Astrocyte of the spinal cord (primary cell): ENCODE measurements around the gene STRAP.
"Not testable (repeated sequence)": the region's sequence is repeated elsewhere in the genome, so short reads cannot be mapped to it uniquely, and the experiment has no call there.

Source experiments
- DNase-seq: peaks from one replicate; pipeline ENCODE4 v3.0.0; 2011; ENCODE audit warnings: low read depth, low spot score
- H3K4me3 ChIP-seq: 2 replicates; pipeline ENCODE4 v1.5.1; 2011; ENCODE audit warnings: low read depth, mild to moderate bottlenecking, low read length, moderate library complexity
- in situ Hi-C: cut with HindIII; loops from 2 replicates; pipeline ENCODE4 v1.10.0; 2017; ENCODE audit warnings: low sequenced_read_pairs
- TF ChIP-seq, protein P1 (sequence below): IDR thresholded peaks from 2 replicates; pipeline ENCODE4 v1.5.1; 2012; ENCODE audit warnings: low read depth, mild to moderate bottlenecking, low read length, inconsistent platforms

STRAP gene

DNA sequence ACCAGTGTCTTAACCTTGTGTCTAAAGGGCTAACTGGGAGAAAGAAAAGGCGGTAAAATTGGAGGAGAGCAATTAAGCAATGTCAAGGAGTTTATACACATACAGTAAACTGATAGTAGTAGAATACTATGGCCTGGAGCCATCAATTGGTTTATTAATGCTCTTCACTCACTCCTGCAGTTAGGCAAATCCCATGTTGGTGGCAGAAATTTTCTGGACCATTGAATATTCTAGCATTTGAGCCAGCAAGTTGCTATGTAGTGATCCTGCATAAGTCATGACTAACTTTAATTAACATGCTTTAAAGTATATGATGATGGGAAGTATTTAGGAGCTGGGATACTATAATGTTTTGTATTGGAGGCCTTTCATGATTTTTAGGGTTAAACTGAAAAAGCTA is 14.7 kb downstream of the STRAP start:
- in situ Hi-C loops = no loop called here
- TF ChIP-seq, protein P1, sequence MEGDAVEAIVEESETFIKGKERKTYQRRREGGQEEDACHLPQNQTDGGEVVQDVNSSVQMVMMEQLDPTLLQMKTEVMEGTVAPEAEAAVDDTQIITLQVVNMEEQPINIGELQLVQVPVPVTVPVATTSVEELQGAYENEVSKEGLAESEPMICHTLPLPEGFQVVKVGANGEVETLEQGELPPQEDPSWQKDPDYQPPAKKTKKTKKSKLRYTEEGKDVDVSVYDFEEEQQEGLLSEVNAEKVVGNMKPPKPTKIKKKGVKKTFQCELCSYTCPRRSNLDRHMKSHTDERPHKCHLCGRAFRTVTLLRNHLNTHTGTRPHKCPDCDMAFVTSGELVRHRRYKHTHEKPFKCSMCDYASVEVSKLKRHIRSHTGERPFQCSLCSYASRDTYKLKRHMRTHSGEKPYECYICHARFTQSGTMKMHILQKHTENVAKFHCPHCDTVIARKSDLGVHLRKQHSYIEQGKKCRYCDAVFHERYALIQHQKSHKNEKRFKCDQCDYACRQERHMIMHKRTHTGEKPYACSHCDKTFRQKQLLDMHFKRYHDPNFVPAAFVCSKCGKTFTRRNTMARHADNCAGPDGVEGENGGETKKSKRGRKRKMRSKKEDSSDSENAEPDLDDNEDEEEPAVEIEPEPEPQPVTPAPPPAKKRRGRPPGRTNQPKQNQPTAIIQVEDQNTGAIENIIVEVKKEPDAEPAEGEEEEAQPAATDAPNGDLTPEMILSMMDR = no peak
- DNase-seq = no peak
- no peak overlapping the region for H3K4me3 ChIP-seq

DNA sequence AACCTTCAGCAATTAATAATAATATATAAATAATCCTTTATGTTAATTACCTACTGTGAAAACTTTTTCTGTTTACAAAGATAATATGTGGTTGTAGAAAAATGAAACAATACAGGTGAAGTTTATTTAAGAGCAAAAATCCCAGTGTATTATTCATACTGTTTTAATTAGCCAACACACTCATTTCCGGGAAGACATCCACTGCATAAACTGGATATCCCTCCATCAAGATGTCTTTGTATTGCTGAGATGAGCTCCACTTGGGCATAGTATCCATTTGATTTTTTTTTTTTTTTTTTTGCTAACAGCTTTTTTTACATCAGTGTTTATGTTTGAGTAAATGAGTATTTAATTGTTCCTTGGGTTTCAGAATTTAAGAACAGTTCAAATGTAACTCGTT is 15.2 kb downstream of the STRAP start:
- no peak overlapping the region for H3K4me3 ChIP-seq
- in situ Hi-C loops = no loop called here
- TF ChIP-seq, protein P1 = no peak
- DNase-seq = no peak

DNA sequence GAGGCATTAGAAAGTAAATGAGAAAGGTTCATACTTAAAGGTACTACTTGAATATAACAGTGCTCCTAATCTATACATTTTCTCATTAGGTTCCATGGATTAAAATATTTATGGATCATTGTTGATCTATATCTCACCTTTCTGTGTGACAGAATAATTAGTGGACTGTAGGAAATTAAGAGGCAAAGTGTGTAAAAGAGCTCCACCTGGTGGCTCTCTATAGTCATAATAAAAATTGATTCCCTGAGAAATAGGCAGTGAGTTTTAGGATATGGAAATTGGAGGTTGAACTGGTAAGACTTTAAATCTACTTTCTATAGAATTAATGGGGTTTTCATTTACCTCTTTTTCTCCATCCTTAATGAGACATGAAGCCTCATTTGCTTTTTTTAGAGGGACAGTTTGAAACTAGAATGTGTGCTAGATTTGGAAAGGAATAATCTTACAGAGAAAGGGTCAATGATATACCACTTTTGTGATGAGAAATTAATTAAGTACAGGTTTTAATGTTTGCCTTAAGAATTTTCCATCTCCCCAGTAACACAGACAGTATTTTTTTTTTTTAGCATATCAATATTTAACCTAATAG is 17.2 kb downstream of the STRAP start:
- in situ Hi-C loops = no loop called here
- TF ChIP-seq, protein P1 = peak; percentile 61
- H3K4me3 ChIP-seq = no peak overlapping the region
- no peak for DNase-seq

DNA sequence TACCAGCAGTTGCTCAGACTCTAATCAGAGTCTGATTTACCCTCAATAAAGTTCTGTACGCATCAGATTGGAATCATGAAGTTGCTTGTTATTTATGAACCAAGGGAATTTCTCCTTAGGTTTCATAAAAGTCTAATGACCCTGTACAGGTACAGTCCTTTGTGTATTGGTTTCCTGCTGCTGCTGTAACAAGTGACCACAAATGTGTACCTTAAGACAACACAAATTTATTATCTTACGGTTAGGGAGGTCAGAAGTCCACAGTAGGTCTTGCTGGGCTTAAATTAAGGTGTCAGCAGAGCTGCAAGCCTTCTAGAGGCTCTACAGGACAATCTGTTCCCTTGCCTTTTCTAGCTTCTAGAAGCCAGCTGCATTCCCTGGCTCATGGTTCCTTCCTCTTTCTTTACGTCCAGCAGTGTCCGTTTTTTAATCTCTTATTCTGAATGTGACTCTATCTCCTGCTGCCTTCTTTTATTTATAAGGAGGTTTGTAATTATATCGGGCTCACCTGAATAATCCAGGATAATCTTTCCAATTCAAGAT is 22.3 kb downstream of the STRAP start:
- H3K4me3 ChIP-seq = no peak overlapping the region
- in situ Hi-C loops = no loop called here
- DNase-seq = no peak
- TF ChIP-seq, protein P1 = no peak

DNA sequence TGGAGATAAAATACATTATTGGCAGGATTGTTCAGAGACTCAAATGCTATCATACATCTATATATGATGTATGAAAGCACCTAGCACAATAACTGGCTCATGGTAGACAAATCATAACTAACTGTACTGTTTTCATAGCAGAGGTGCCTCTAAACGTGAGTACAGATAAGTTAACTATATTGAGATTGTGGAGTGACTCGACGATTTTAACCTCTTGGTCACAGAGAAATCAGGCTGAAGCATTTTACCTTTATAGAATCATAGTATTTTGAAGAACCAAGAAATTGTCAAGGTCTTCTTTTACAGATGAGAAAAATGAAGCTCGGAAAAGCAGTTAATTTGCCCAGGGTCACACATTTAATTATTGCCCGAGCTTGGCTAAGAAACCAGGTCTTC is 28.3 kb downstream of the STRAP start:
- TF ChIP-seq, protein P1 = no peak
- no peak overlapping the region for H3K4me3 ChIP-seq
- in situ Hi-C loops = no loop called here
- no peak for DNase-seq

DNA sequence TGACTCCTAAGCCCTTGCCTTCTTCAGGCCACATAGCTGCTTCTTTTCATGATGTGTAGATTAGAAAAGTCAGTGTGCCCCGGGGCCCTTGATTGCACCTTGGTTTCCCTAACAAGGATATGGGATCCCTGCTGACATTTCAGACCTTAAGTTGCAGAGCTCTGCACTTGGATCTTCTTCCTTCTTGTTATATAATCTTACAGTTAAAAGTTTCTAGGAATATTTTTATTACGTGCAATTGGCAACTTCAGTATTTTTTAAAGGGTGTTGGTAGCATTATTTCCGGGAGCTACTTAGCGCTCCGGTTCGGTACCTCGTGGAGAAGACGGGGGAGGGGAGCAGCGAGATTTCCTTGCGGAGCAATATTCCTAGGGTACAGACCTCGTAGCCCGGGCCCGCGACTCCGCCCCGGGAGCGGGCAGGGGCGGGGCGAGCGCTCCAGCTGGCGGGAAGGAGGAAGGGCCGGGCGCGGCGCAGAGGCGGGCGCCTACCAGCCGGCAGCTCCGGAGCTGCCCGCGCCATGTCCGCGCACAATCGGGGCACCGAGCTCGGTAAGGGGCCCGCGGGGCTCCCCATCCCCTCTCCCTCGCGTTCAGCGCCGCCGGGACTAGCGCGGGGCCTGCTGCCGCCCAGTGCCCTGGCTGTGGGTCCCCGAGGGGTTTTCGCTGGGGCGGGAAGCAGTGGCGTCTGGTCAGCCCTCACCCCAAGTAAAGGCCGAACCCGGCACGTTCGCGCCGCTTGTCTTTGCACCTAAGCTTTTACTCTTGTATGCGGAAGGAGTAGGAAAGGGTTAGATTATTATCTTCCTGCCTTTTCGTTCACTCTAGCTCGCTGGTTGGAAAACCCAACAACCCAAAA is 28.9 kb downstream of the STRAP start, which contains the start of gene DERA:
Gene DERA, plus strand, starts transcription at position 469 of the 858 bp plus-strand sequence. Its CDS starts 52 bp downstream, at position 521.
- TF ChIP-seq, protein P1 = no peak
- H3K4me3 ChIP-seq = peak within 1 kb of the TSS; percentile 72
- DNase-seq = peak; percentile 78
- in situ Hi-C loops = no loop called here

DNA sequence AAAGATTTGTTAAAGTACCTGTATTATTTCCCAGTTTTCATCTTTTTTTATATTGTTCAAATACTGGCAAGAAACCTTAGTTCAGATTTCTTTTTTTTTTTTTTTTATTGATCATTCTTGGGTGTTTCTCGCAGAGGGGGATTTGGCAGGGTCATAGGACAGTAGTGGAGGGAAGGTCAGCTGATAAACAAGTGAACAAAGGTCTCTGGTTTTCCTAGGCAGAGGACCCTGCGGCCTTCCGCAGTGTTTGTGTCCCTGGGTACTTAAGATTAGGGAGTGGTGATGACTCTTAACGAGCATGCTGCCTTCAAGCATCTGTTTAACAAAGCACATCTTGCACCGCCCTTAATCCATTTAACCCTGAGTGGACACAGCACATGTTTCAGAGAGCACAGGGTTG is 29.7 kb downstream of the STRAP start:
- DNase-seq, in situ Hi-C loops: not testable (repeated sequence)
- peak overlapping the region; percentile 72 for H3K4me3 ChIP-seq

DNA sequence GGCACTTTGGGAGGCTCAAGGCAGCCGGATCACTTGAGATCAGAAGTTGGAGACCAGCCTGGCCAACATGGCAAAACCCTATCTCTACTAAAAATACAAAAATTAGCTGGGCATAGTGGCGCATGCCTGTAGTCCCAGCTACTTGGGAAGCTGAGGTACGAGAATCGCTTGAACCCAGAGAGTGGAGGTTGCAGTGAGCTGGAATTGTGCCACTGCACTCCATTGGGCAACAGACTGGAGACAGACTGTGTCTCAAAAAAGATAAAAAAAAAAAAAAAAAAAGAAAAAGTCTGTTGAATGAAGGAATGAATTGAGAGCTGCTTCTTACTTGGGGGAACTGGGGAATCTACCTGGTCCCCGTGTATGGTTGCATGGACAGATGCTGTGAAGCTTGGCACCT is 31.9 kb downstream of the STRAP start:
- DNase-seq, in situ Hi-C loops, H3K4me3 ChIP-seq: not testable (repeated sequence)
